ENCODE measurements around the gene EVC2. TPM values are rescaled to one million over a fixed set of nuclear protein-coding genes. Genes with fewer than 3 reads are reported as not detected.
"Not testable (repeated sequence)": the region's sequence is repeated elsewhere in the genome, so short reads cannot be mapped to it uniquely, and the experiment has no call there.

Gene EVC2
- total and polyA plus RNA-seq, 2 of the 4 experiments (the other 2 are of a cell fraction): 2.7 to 5.9 TPM

- POLR2A ChIA-PET (ENCODE audit: unreplicated experiment); H3K18ac ChIP-seq (ENCODE audit: low read depth, low read length); H2AK9ac ChIP-seq (replicated peaks; ENCODE audit: low read depth, low read length, poor library complexity); H2BK120ac ChIP-seq (ENCODE audit: low read depth, low read length); H2AK5ac ChIP-seq (ENCODE audit: low read depth, low read length); intact Hi-C loops (cut with micrococcal nuclease); H2BK5ac ChIP-seq (ENCODE audit: low read depth, low read length, poor library complexity, severe bottlenecking); H3K9ac ChIP-seq (ENCODE audit: low read depth, low read length); dilution Hi-C loops (cut with HindIII; ENCODE audit: low sequenced_read_pairs, unreplicated experiment); H3K4me1 ChIP-seq (ENCODE audit: control insufficient read depth, insufficient read depth, low read length); H4K91ac ChIP-seq (ENCODE audit: insufficient read depth, low read depth, low read length); H3K9me3 ChIP-seq (ENCODE audit: control insufficient read depth, insufficient read depth, low read length); H3K27ac ChIP-seq (ENCODE audit: insufficient read depth, low read length); H4K8ac ChIP-seq (ENCODE audit: low read depth in 2 of 2, low read length in 2 of 2); H3K4me2 ChIP-seq (ENCODE audit: low read depth, low read length); H2AFZ ChIP-seq (replicated peaks; ENCODE audit: low read length, poor library complexity); H3K27me3 ChIP-seq (ENCODE audit: control insufficient read depth, insufficient read depth, low read length); H2BK15ac ChIP-seq (ENCODE audit: low read depth, low read length); H3K36me3 ChIP-seq (ENCODE audit: control insufficient read depth, insufficient read depth, low read length); H3K9me1 ChIP-seq (ENCODE audit: insufficient read depth, low read length); H3K4me3 ChIP-seq (ENCODE audit: insufficient read depth, low read depth, low read length); in situ Hi-C loops (cut with MboI; ENCODE audit: low sequenced_read_pairs); CTCF ChIA-PET; H3K14ac ChIP-seq (replicated peaks; ENCODE audit: low read depth, low read length); H2BK20ac ChIP-seq (ENCODE audit: low read depth, low read length); H4K20me1 ChIP-seq (ENCODE audit: insufficient read depth, low read length); BruUV-seq (replicated peaks); H3K23ac ChIP-seq (ENCODE audit: low read depth, low read length); H3K79me1 ChIP-seq (ENCODE audit: low read depth in 1 of 2, low read length in 2 of 2); H3K56ac ChIP-seq (ENCODE audit: extremely low read depth, insufficient read depth, low read length); ATAC-seq (ENCODE audit: low read depth); DNase-seq; H3K4ac ChIP-seq (ENCODE audit: low read depth, low read length); H4K5ac ChIP-seq (ENCODE audit: low read depth, low read length): not testable (repeated sequence)
- no CpG with 5 or more reads among the region's 10 CpGs for WGBS, 2 experiments (ENCODE audit: extremely low coverage in 2 of 2, insufficient read length in 1 of 2)
Observed at GRCh38 chr4:5593828-5594227, 114.5 kb downstream of the EVC2 start.

All from IMR-90 (cell line).